Left ventricle myocardium inferior (tissue), 1 donor: Measurements from ENCODE around the gene NOLC1. TPM values are rescaled to one million over a fixed set of nuclear protein-coding genes. Genes with fewer than 3 reads are reported as not detected.

Experiments used
- DNase-seq: peaks from one replicate; pipeline ENCODE4 v3.0.0-alpha.2; 2020
- H3K27ac ChIP-seq: fragments of 200-600 bp; replicated peaks from 2 replicates; pipeline ENCODE4 v1.8.0; 2021
- H3K27me3 ChIP-seq: fragments of 200-600 bp; 2 replicates; pipeline ENCODE4 v1.8.0; 2021; ENCODE audit warnings: low read depth
- H3K36me3 ChIP-seq: fragments of 200-600 bp; 2 replicates; pipeline ENCODE4 v1.8.0; 2021
- H3K4me1 ChIP-seq: fragments of 200-600 bp; 2 replicates; pipeline ENCODE4 v1.8.0; 2021
- H3K4me3 ChIP-seq: fragments of 200-600 bp; 2 replicates; pipeline ENCODE4 v1.8.0; 2021; ENCODE audit warnings: mild to moderate bottlenecking, moderate library complexity
- H3K9me3 ChIP-seq: fragments of 200-600 bp; replicated peaks from 2 replicates; pipeline ENCODE4 v1.8.0; 2021
- intact Hi-C: fragments of 100-400 bp; cut with micrococcal nuclease; formaldehyde crosslinking; loops from one replicate; pipeline ENCODE4 v1.11.0; 2022
- total RNA-seq: library from RNA; stranded (reverse); fragmentation: NEBNext Ultra II Directional; extraction: Animal tissue kit (Norgen Biotek cat#: 25700); gene quantifications from one replicate; pipeline ENCODE4 v1.2.1, GENCODE V29; 2021
- TF ChIP-seq, protein P1 (sequence below): fragments of 200-600 bp; IDR thresholded peaks from 2 replicates; pipeline ENCODE4 v1.8.0; 2021; ENCODE audit warnings: antibody characterized with exemption, mild to moderate bottlenecking, borderline replicate concordance
- donor health status: DM: no; HTN: yes; CAD: no; lungs with severe emphysema.

Gene NOLC1
- total RNA-seq, 1 donor from 2014 or later, result 28.3 TPM

- Histone ChIP-seq H3K27me3 (no peaks in the 10 kb centered on the region), H3K4me1 (peaks cover 16% of the 10 kb centered on the region), H3K9me3 (no peaks in the 10 kb centered on the region), H3K27ac (no peak overlapping the region), H3K4me3 (no peak overlapping the region), H3K36me3 (no peaks in the 10 kb centered on the region)
- TF ChIP-seq, protein P1, sequence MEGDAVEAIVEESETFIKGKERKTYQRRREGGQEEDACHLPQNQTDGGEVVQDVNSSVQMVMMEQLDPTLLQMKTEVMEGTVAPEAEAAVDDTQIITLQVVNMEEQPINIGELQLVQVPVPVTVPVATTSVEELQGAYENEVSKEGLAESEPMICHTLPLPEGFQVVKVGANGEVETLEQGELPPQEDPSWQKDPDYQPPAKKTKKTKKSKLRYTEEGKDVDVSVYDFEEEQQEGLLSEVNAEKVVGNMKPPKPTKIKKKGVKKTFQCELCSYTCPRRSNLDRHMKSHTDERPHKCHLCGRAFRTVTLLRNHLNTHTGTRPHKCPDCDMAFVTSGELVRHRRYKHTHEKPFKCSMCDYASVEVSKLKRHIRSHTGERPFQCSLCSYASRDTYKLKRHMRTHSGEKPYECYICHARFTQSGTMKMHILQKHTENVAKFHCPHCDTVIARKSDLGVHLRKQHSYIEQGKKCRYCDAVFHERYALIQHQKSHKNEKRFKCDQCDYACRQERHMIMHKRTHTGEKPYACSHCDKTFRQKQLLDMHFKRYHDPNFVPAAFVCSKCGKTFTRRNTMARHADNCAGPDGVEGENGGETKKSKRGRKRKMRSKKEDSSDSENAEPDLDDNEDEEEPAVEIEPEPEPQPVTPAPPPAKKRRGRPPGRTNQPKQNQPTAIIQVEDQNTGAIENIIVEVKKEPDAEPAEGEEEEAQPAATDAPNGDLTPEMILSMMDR, result no peak
- intact Hi-C loops, result no loop called here
- DNase-seq, result no peak
These were observed 59.6 kb downstream of the NOLC1 start for GRCh38 chr10:102211615-102212299.

Other genes starting within 250 kb of the NOLC1 start
- gene ARMH3, start 96.2 kb upstream of the NOLC1 start, total RNA-seq, result 58.9 TPM
- 9.3 TPM for gene HPS6, start 87.0 kb upstream of the NOLC1 start, total RNA-seq
- gene LDB1, start 32.0 kb upstream of the NOLC1 start, total RNA-seq, result 52.2 TPM
- gene PPRC1, start 19.3 kb upstream of the NOLC1 start, total RNA-seq, result 12.1 TPM
- gene ELOVL3, start 73.9 kb downstream of the NOLC1 start, total RNA-seq, result not detected
- 0.85 TPM for gene PITX3, start 89.1 kb downstream of the NOLC1 start, total RNA-seq
- 43.2 TPM for gene GBF1, start 93.1 kb downstream of the NOLC1 start, total RNA-seq
- 11.0 TPM for gene NFKB2, start 243.3 kb downstream of the NOLC1 start, total RNA-seq